Measurements from ENCODE around the gene SOX13.

DNA sequence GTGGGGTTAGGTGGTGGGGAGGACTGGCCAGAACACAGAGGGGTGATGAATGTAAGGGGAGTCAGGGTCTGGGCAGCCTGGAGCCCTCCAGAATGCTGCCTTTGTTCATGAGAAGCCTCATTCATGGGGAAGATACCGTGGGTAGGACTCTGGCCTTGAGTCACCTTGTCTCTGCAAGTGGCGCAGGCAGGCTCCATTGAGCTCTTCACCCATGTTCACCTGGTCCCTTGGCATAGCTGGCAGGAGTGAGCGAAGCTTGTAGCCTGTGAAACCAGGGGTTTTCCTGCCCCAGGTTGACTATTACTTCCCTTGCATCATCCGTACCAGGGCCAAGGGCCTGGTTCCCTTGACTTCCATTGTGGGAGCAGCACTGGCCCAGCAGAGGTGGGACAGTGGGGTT lies 25.8 kb downstream of the SOX13 start:
- TF ChIP-seq EZH2 (IDR thresholded peaks at IDR 0.05) (no peak), POLR2AphosphoS5 (IDR thresholded peaks at IDR 0.05; ENCODE audit: borderline replicate concordance, low read depth, low read length) (no peak), FOXP2 (optimal IDR thresholded peaks at IDR 0.05; ENCODE audit: control extremely low read depth, extremely low read length, insufficient read depth) (no peak)
